T follicular helper cell (primary cell): ENCODE measurements around the gene PSMA7.
"Not testable (repeated sequence)": the region's sequence is repeated elsewhere in the genome, so short reads cannot be mapped to it uniquely, and the experiment has no call there.

Experiments
- DNase-seq: peaks from one replicate; pipeline ENCODE4 v3.0.0-alpha.2; 2020; ENCODE audit warnings: low read depth

Gene PSMA7

DNA sequence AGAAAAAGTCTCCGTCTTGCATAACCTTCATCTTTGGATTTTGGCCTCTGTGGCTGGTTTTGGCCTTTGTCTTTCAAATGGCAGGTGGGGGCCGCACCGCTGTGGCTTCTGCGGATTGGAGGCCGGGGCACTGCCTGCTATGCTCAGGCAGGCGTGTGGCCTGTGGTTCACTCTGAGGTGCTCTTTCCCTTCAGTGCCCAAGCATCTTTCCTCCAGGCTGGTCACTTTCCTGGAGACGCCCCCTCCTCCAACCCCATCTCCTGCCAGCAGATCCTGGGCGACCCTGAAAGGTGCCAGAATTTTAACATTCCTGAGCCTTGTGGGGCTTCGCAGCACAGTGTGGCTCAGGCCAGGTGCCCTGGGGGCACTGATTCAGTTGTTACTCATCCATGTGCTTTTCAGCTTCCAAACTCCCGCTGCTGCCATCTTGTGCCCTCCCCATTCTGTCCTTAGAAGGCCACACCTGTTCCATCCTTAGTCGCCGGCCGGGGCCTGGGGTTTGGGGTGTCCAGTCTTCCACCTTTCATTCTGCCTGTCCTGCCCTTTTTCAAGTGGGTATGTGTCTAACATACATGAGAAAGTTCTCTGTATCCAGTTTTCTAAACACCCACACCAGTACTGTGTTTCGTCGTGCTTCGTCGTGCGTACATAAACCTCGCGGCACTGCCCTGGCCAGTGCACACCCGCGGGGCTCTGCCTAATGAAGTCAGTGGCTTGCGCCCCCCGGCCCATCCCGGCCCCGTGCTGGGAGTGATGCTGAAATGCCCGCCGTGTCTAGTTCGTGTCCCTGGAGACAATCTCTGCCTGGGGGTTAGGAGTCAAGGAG, 12.4 kb upstream of the PSMA7 start:
- no peak for DNase-seq

GRCh38 chr20:62151835-62152364, 8.7 kb upstream of the PSMA7 start:
- no peak for DNase-seq

DNA sequence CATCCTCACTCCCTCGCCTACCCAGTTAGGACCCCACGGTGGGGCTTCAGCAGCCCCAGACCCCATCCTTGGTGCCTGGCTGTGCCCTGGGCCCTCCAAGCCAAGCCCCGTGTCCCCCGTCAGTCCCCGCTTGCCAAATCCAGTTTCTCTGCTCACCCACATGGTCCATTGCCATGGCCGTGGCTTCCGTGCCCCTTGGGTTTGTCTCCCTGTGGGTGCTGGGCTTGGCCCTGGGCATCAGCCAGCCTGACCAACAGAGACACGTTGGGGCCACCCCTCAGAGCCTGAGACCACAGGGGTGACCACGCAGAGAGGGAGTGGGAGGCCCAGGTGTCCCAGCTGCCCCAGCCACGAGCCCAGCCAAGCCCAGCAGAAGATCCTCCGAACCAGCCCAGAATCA, 8.0 kb upstream of the PSMA7 start:
- no peak for DNase-seq

DNA sequence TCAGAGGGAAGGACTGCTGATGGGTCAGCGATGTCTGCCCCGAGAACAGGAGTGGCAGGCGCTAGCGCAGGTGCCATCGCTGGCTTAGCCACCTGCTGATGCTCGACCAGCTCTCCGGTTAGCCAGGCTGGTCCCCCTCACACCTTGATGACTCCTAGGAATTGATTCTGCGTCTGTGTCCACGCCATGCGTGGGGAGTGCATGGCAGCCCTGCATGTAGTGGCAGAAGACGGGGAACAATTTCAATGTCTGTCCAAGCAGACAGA, 7.0 kb upstream of the PSMA7 start:
- DNase-seq: no peak

GRCh38 chr20:62149532-62150309, 6.5 kb upstream of the PSMA7 start:
- no peak for DNase-seq

DNA sequence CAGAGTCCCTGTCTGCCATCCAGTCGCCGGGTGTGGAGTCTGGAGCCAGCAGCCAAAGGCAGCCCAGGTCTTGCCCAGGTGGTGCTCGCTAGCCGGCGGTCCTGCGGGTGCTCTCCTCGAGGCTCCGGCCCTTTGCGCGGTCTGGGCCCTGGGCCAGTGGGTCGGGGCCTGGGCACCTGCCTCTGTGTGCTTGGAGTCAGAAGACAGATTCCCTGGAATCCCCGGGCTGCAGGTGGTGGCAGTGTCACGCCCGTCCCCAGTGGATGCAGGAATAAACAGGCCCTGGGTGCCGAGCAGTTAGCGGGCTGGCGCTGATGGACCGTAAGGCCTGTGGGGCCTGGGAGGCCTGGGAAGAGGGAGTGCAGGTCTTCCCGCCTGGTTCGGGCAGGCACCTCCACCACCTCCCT, 5.7 kb upstream of the PSMA7 start:
- DNase-seq: no peak

GRCh38 chr20:62148383-62148782, 5.2 kb upstream of the PSMA7 start:
- DNase-seq: not testable (repeated sequence)

DNA sequence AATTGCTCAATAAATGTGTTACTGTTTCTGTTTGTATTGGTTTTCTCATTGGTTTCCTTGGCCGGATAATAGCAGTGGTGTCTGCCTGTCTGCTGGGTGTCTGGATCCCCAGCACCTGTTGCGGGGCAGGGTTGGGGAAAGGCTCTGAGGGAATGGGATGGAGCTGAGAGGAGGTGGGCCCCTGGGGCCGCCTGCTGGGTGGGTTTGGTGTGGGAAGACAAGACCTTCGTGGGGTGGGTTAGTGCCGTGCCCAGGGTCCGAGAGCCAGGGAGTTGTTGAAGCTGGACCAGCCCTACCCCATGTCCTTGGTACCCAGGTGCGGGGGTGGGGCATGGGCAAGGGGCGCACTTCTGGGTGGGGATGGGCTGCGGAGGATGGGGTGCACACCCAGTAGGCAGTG, 4.3 kb upstream of the PSMA7 start:
- no peak for DNase-seq

DNA sequence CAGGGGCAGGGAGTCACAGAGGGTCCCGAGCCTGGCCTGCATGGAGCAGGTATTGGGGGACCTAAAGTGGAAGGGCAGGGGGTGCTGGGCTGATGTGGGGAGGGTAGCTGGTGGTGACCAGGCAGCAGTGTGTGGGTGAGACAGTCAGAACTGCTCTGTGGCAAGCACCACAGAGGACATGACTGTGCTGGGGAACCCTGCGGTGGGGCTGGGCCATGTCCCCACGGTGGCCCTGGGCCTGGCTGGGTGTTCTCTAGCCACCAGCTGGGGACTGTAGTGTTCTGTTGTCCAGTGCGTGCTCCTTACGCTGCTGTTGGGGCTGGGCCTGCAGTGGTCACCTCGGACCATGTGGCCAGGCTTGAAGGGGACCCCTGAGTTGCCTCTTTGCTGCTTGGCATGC, 3.9 kb upstream of the PSMA7 start:
- no peak for DNase-seq

GRCh38 chr20:62146019-62146755, 3.0 kb upstream of the PSMA7 start:
- DNase-seq: no peak

- DNase-seq: no peak
These were observed 2.5 kb upstream of the PSMA7 start for GRCh38 chr20:62145688-62146018.

- no peak for DNase-seq
These were observed 997 bp upstream of the PSMA7 start for GRCh38 chr20:62143957-62144825.

- DNase-seq: no peak
These were observed 728 bp downstream of the PSMA7 start for GRCh38 chr20:62142252-62143080.

DNA sequence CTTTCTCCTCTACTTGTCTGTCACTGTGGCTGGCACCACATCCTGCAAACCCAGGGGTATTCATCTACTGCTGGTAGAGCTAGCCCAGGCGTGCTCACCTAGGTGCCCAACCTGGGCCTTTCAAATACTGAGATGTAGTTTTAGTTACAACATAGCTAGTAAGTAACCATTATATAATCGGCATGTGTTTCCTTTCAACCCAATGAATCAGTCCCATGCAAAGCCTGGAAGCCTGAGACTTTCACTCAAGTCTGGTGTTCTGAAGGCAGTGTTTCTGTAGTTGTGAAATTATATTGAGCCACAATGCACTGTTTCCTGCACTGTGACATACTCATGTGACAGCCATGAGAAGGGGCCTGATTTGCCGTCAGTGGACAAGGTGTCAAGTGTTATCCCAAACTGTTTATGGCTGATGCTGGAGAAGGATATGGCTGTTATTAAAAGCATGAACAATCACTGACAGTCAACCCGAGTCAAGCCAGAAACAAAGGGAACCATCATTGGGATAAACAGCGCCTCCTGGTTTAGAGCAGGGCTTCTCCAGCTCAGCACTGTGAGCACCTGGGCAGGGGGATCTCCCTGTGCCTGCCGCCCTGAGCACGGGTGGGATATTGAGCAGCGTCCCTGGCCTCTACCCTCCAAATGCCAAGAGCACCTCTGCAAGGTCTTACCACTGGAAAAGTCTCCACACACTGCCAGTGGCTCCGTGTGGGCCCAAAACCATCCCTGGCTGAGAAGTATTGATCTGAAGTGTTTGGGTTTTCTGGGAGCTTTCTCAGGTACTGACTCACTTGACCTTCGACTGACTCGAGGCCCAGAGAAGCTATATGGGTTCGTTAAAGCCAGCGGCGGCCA, 1.6 kb downstream of the PSMA7 start:
- DNase-seq: no peak

- no peak for DNase-seq
These were observed 2.2 kb downstream of the PSMA7 start for GRCh38 chr20:62141043-62141396.

GRCh38 chr20:62139636-62140035, 3.6 kb downstream of the PSMA7 start:
- DNase-seq: no peak

- no peak for DNase-seq
These were observed 4.3 kb downstream of the PSMA7 start for GRCh38 chr20:62138912-62139311.

GRCh38 chr20:62138204-62138543, 5.0 kb downstream of the PSMA7 start:
- no peak for DNase-seq

DNA sequence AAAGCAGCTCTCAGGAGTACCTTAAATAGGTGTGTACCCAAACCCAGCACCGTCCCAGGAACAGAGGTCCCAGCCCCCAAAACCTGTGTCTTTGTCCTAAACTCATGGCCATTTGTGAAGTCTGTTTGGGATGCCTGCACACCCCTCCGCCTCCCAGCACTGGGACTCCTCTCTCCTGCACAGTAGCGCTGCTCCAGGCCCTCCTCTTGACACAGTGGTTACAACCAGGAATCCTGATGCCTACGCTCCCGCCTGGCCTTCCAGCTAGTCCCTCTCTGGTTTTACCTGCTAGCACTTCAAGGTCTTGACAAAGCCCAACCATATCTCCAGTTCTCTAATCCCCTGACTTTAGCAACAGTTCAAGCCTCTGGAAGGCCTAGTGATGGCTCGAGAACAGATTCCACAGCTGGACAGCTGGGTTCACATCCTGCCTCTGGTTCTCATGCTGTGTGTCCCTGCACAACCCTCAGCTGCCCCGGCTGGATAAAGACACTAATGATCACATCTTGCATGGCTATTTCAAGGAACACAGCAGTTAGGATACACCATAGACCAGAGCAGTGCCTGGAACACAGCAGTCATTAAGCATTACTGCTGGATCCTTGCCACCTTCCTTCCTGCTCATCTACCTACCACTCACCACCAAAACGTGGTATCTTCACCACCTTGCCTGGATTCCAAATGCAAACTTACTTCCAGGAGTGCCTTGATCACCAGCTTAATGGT, 5.6 kb downstream of the PSMA7 start:
- DNase-seq: no peak

DNA sequence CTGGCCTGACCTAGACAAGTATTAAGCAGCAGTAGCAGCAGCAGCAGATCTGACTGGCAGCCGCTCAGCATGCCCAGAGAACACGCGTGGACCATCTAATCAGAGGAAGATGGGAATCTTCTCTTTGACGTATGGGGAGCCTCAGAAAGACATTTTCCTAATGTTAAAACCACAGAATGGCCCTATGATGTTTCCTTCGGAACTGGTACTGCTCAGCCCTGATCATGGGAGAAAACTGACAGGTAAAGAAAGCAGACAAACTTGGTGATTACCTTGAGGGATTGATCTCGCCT, 6.2 kb downstream of the PSMA7 start:
- DNase-seq: no peak
